ENCODE data around the gene AKR1C2.
"Not testable (repeated sequence)": the region's sequence is repeated elsewhere in the genome, so short reads cannot be mapped to it uniquely, and the experiment has no call there.

GRCh38 chr10:5025461-5025881 is 21.8 kb upstream of the AKR1C2 start:
- not testable (repeated sequence) for TF ChIP-seq MTA2 (IDR thresholded peaks at IDR 0.05; ENCODE audit: low read depth); MTA3 (IDR thresholded peaks at IDR 0.05; ENCODE audit: borderline replicate concordance, low read length); POLR2A (IDR thresholded peaks at IDR 0.05; ENCODE audit: low read depth, low read length); JUND (IDR thresholded peaks at IDR 0.05; ENCODE audit: low read depth, low read length); CTCF (IDR thresholded peaks at IDR 0.05 in 2 of 3, conservative IDR thresholded peaks at IDR 0.05 in 1 of 3; ENCODE audit: control insufficient read depth in 2 of 3, extremely low read depth in 1 of 3, insufficient read depth in 1 of 3, low read depth in 3 of 3, low read length in 3 of 3); USF1 (IDR thresholded peaks at IDR 0.05; ENCODE audit: borderline replicate concordance, extremely low read length, insufficient read depth, low read depth, low read length); HCFC1 (IDR thresholded peaks at IDR 0.05; ENCODE audit: low read length); RFX5 (IDR thresholded peaks at IDR 0.05; ENCODE audit: low read depth, low read length); POLR2AphosphoS5 (IDR thresholded peaks at IDR 0.05; ENCODE audit: low read length); YY1 (IDR thresholded peaks at IDR 0.05; ENCODE audit: low read depth, low read length); NFYB (IDR thresholded peaks at IDR 0.05; ENCODE audit: insufficient read depth, low read depth, low read length); SRF (IDR thresholded peaks at IDR 0.05; ENCODE audit: low read depth in 2 of 2, low read length in 2 of 2); RAD21 (IDR thresholded peaks at IDR 0.05; ENCODE audit: insufficient read depth, low read depth, low read length)

All from GM12878 (cell line).